ENCODE results near the gene RNU5B-1. TPM values are rescaled to one million over a fixed set of nuclear protein-coding genes. Genes with fewer than 3 reads are reported as not detected.

RNU5B-1 gene
- total RNA-seq, 3 donors from 2014 or later (not counting 1 experiment from before 2014, with no cell fraction given): 15.0 TPM; not detected in 2

- no peaks in the 10 kb centered on the region for H3K9me3 ChIP-seq (ENCODE audit: control insufficient read depth, insufficient read depth, low read length)
- Mint-ChIP-seq H3K9me3 (no peaks in the 10 kb centered on the region), H3K4me1 (no peaks in the 10 kb centered on the region), H3K27me3 (ENCODE audit: low read depth in 2 of 2) (no peaks in the 10 kb centered on the region), H3K4me3 (no peak overlapping the region), H3K36me3 (peaks cover 34% of the 10 kb centered on the region), H3K27ac (no peak overlapping the region)
- no peak for ATAC-seq
- no peaks in the 10 kb centered on the region for H3K4me1 ChIP-seq (ENCODE audit: control insufficient read depth, insufficient read depth, low read length)
- intact Hi-C loops (cut with micrococcal nuclease): no loop called here
- WGBS (ENCODE audit: insufficient coverage): 61% methylated on average over 5 of the region's 5 CpGs
- TF ChIP-seq CTCF (IDR thresholded peaks at IDR 0.05): no peak
- no peak overlapping the region for H3K27ac ChIP-seq (ENCODE audit: low read length)
- H3K27me3 ChIP-seq (ENCODE audit: control insufficient read depth, insufficient read depth, low read length): no peaks in the 10 kb centered on the region
- peaks cover 46% of the 10 kb centered on the region for H3K36me3 ChIP-seq (ENCODE audit: control insufficient read depth, insufficient read depth, low read length)
- no peak overlapping the region for H3K4me3 ChIP-seq (ENCODE audit: low read length)
- DNase-seq: no peak
Observed at GRCh38 chr15:65258375-65259262, 45.9 kb upstream of the RNU5B-1 start.

GRCh38 chr15:65259367-65259797, 45.1 kb upstream of the RNU5B-1 start:
- 94% methylated on average over 7 of the region's 7 CpGs for WGBS (ENCODE audit: insufficient coverage)
- intact Hi-C loops (cut with micrococcal nuclease): no loop called here
- H3K36me3 Mint-ChIP-seq: peaks cover 34% of the 10 kb centered on the region
- Histone ChIP-seq H3K27ac (ENCODE audit: low read length) (no peak overlapping the region), H3K27me3 (ENCODE audit: control insufficient read depth, insufficient read depth, low read length) (no peaks in the 10 kb centered on the region), H3K36me3 (ENCODE audit: control insufficient read depth, insufficient read depth, low read length) (peaks cover 46% of the 10 kb centered on the region), H3K4me3 (ENCODE audit: low read length) (no peak overlapping the region), H3K4me1 (ENCODE audit: control insufficient read depth, insufficient read depth, low read length) (no peaks in the 10 kb centered on the region), H3K9me3 (ENCODE audit: control insufficient read depth, insufficient read depth, low read length) (no peaks in the 10 kb centered on the region)
- ATAC-seq (no peak), DNase-seq (no peak)
- no peaks in the 10 kb centered on the region for H3K4me1 Mint-ChIP-seq
- H3K4me3 Mint-ChIP-seq: no peak overlapping the region
- H3K9me3 Mint-ChIP-seq: no peaks in the 10 kb centered on the region
- no peaks in the 10 kb centered on the region for H3K27me3 Mint-ChIP-seq (ENCODE audit: low read depth in 2 of 2)
- H3K27ac Mint-ChIP-seq: no peak overlapping the region
- TF ChIP-seq CTCF (IDR thresholded peaks at IDR 0.05): no peak

GRCh38 chr15:65260968-65261367, 43.5 kb upstream of the RNU5B-1 start:
- Mint-ChIP-seq H3K9me3 (no peaks in the 10 kb centered on the region), H3K4me3 (no peak overlapping the region), H3K36me3 (peaks cover 34% of the 10 kb centered on the region), H3K27ac (no peak overlapping the region), H3K4me1 (no peaks in the 10 kb centered on the region), H3K27me3 (ENCODE audit: low read depth in 2 of 2) (no peaks in the 10 kb centered on the region)
- no peaks in the 10 kb centered on the region for H3K27me3 ChIP-seq (ENCODE audit: control insufficient read depth, insufficient read depth, low read length)
- ATAC-seq (no peak), DNase-seq (no peak)
- peaks cover 50% of the 10 kb centered on the region for H3K36me3 ChIP-seq (ENCODE audit: control insufficient read depth, insufficient read depth, low read length)
- no peak overlapping the region for H3K4me3 ChIP-seq (ENCODE audit: low read length)
- H3K9me3 ChIP-seq (ENCODE audit: control insufficient read depth, insufficient read depth, low read length): no peaks in the 10 kb centered on the region
- 99% methylated on average over 2 of the region's 6 CpGs for WGBS (ENCODE audit: insufficient coverage)
- intact Hi-C loops (cut with micrococcal nuclease): no loop called here
- no peak for TF ChIP-seq CTCF (IDR thresholded peaks at IDR 0.05)
- no peak overlapping the region for H3K27ac ChIP-seq (ENCODE audit: low read length)
- H3K4me1 ChIP-seq (ENCODE audit: control insufficient read depth, insufficient read depth, low read length): no peaks in the 10 kb centered on the region
